Caco-2 (cell line): ENCODE results near the gene ANKRD44. TPM values are rescaled to one million over a fixed set of nuclear protein-coding genes. Genes with fewer than 3 reads are reported as not detected.

Experiments used
- BruUV-seq: library from RNA; stranded (reverse); fragments of 400-500 nt; replicated peaks from 2 replicates; lab custom pipeline; 2021; lab: Mats Ljungman, UMichigan
- CTCF ChIA-PET: fragments of 300-600 bp; sonication (Branson Sonifier 250); formaldehyde crosslinking; loops from one replicate; lab custom pipeline; 2022; ENCODE audit warnings: antibody characterized with exemption; lab: Charles Lee
- POLR2A ChIA-PET: fragments of 300-600 bp; sonication (Branson Sonifier 250); formaldehyde crosslinking; loops from one replicate; lab custom pipeline; 2022; ENCODE audit warnings: antibody characterized with exemption; lab: Charles Lee
- DNase-seq, 2 experiments: peaks; one replicate each; pipeline versions ENCODE4 v3.0.0 to v3.0.0-alpha.2; 2020 to 2022
- H3K27me3 ChIP-seq: replicated peaks from 2 replicates; pipeline ENCODE4 v1.6.0; 2011; ENCODE audit warnings: low read length; ENCODE audit not compliant: control insufficient read depth, insufficient read depth
- H3K36me3 ChIP-seq: 2 replicates; pipeline ENCODE4 v1.5.1; 2011; ENCODE audit warnings: low read length; ENCODE audit not compliant: control insufficient read depth, insufficient read depth
- H3K4me1 ChIP-seq: fragments of 250-450 bp; sonication (Bioruptor Pico); 2 replicates; pipeline ENCODE4 v1.5.1; 2020; ENCODE audit warnings: mild to moderate bottlenecking
- H3K4me3 ChIP-seq: 2 replicates; pipeline ENCODE4 v1.5.1; 2011; ENCODE audit warnings: low read depth, mild to moderate bottlenecking, control low read depth, low read length
- H3K9me3 ChIP-seq: fragments of 250-450 bp; sonication (Bioruptor Pico); 2 replicates; pipeline ENCODE4 v1.5.1; 2020; ENCODE audit warnings: mild to moderate bottlenecking, moderate library complexity
- H3K27ac Mint-ChIP-seq: one replicate; pipeline ENCODE4 v1.8.0; 2022; ENCODE audit warnings: mixed read lengths; ENCODE audit not compliant: unreplicated experiment
- H3K27me3 Mint-ChIP-seq: one replicate; pipeline ENCODE4 v1.8.0; 2022; ENCODE audit warnings: mixed read lengths; ENCODE audit not compliant: insufficient read depth, unreplicated experiment
- H3K36me3 Mint-ChIP-seq: one replicate; pipeline ENCODE4 v1.8.0; 2022; ENCODE audit warnings: mild to moderate bottlenecking, mixed read lengths; ENCODE audit not compliant: insufficient read depth, unreplicated experiment
- H3K4me1 Mint-ChIP-seq: one replicate; pipeline ENCODE4 v1.8.0; 2022; ENCODE audit warnings: low read depth, mixed read lengths; ENCODE audit not compliant: unreplicated experiment
- H3K4me3 Mint-ChIP-seq: one replicate; pipeline ENCODE4 v1.8.0; 2022; ENCODE audit warnings: mild to moderate bottlenecking, moderate library complexity, mixed read lengths; ENCODE audit not compliant: unreplicated experiment
- H3K9me3 Mint-ChIP-seq: one replicate; pipeline ENCODE4 v1.8.0; 2022; ENCODE audit warnings: mixed read lengths; ENCODE audit not compliant: unreplicated experiment
- CTCF ChIP-seq, 2 experiments: fragments of 200-600 bp in 1 of 2; IDR thresholded peaks; 1 replicate in 1 of 2; 2 replicates in 1 of 2; pipeline versions ENCODE4 v1.5.1 to v1.8.0; 2011 to 2022; ENCODE audit warnings: antibody characterized with exemption in 1 of 2, control low read depth in 1 of 2, inconsistent platforms in 1 of 2, low read depth in 1 of 2, low read length in 1 of 2, mild to moderate bottlenecking in 1 of 2, moderate library complexity in 1 of 2; ENCODE audit not compliant: insufficient read depth in 1 of 2, severe bottlenecking in 1 of 2, unreplicated experiment in 1 of 2
- intact Hi-C: fragments of 100-400 bp; cut with micrococcal nuclease; formaldehyde crosslinking; loops from one replicate; pipeline ENCODE4 v1.10.0; 2022; ENCODE audit not compliant: unreplicated experiment
- total RNA-seq: library from RNA; stranded (reverse); gene quantifications from 2 replicates; pipeline ENCODE4 v1.2.3, GENCODE V29; 2022

Gene ANKRD44
- total RNA-seq, 1 experiment from 2014 or later: 1.0 TPM

- no TSS peak for BruUV-seq
- ChIA-PET CTCF (no interaction called here), POLR2A (no interaction called here)
- no peaks in the 10 kb centered on the region for H3K9me3 Mint-ChIP-seq
- H3K4me1 ChIP-seq: no peaks in the 10 kb centered on the region
- H3K27me3 ChIP-seq: no peaks in the 10 kb centered on the region
- H3K36me3 Mint-ChIP-seq: no peaks in the 10 kb centered on the region
- no peak overlapping the region for H3K4me3 Mint-ChIP-seq
- no peaks in the 10 kb centered on the region for H3K9me3 ChIP-seq
- no peak for TF ChIP-seq CTCF (IDR thresholded peaks at IDR 0.05; ENCODE audit: insufficient read depth in 1 of 2, low read depth in 1 of 2, low read length in 1 of 2, severe bottlenecking in 1 of 2, unreplicated experiment in 1 of 2)
- H3K27ac Mint-ChIP-seq: no peak overlapping the region
- H3K36me3 ChIP-seq: no peaks in the 10 kb centered on the region
- H3K27me3 Mint-ChIP-seq: no peaks in the 10 kb centered on the region
- no peaks in the 10 kb centered on the region for H3K4me1 Mint-ChIP-seq
- DNase-seq: no peak
- no peak overlapping the region for H3K4me3 ChIP-seq
- intact Hi-C loops: no loop called here
Observed at GRCh38 chr2:197073270-197073669, 237.3 kb downstream of the ANKRD44 start.

- no peak for TF ChIP-seq CTCF (IDR thresholded peaks at IDR 0.05; ENCODE audit: insufficient read depth in 1 of 2, low read depth in 1 of 2, low read length in 1 of 2, severe bottlenecking in 1 of 2, unreplicated experiment in 1 of 2)
- ChIA-PET CTCF (no interaction called here), POLR2A (no interaction called here)
- no peaks in the 10 kb centered on the region for H3K36me3 ChIP-seq
- no peaks in the 10 kb centered on the region for H3K9me3 Mint-ChIP-seq
- no peak overlapping the region for H3K27ac Mint-ChIP-seq
- no peak for DNase-seq
- no peaks in the 10 kb centered on the region for H3K27me3 ChIP-seq
- intact Hi-C loops: no loop called here
- no peak overlapping the region for H3K4me3 Mint-ChIP-seq
- H3K27me3 Mint-ChIP-seq: no peaks in the 10 kb centered on the region
- no peaks in the 10 kb centered on the region for H3K4me1 ChIP-seq
- no TSS peak for BruUV-seq
- H3K4me3 ChIP-seq: no peak overlapping the region
- no peaks in the 10 kb centered on the region for H3K4me1 Mint-ChIP-seq
- no peaks in the 10 kb centered on the region for H3K36me3 Mint-ChIP-seq
- H3K9me3 ChIP-seq: no peaks in the 10 kb centered on the region
Observed at GRCh38 chr2:197072533-197072932, 238.0 kb downstream of the ANKRD44 start.

GRCh38 chr2:197071790-197072436, 238.7 kb downstream of the ANKRD44 start:
- H3K4me1 Mint-ChIP-seq: no peaks in the 10 kb centered on the region
- CTCF ChIA-PET: no interaction called here
- no peaks in the 10 kb centered on the region for H3K9me3 Mint-ChIP-seq
- no peak for TF ChIP-seq CTCF (IDR thresholded peaks at IDR 0.05; ENCODE audit: insufficient read depth in 1 of 2, low read depth in 1 of 2, low read length in 1 of 2, severe bottlenecking in 1 of 2, unreplicated experiment in 1 of 2)
- DNase-seq: no peak
- H3K36me3 ChIP-seq: no peaks in the 10 kb centered on the region
- no peak overlapping the region for H3K27ac Mint-ChIP-seq
- H3K9me3 ChIP-seq: no peaks in the 10 kb centered on the region
- intact Hi-C loops: no loop called here
- no TSS peak for BruUV-seq
- no peaks in the 10 kb centered on the region for H3K27me3 Mint-ChIP-seq
- POLR2A ChIA-PET: no interaction called here
- H3K4me1 ChIP-seq: no peaks in the 10 kb centered on the region
- no peak overlapping the region for H3K4me3 ChIP-seq
- no peaks in the 10 kb centered on the region for H3K27me3 ChIP-seq
- no peak overlapping the region for H3K4me3 Mint-ChIP-seq
- no peaks in the 10 kb centered on the region for H3K36me3 Mint-ChIP-seq
